ENCODE results near the gene OR51G1. TPM values are rescaled to one million over a fixed set of nuclear protein-coding genes. Genes with fewer than 3 reads are reported as not detected.

OR51G1 gene, protein sequence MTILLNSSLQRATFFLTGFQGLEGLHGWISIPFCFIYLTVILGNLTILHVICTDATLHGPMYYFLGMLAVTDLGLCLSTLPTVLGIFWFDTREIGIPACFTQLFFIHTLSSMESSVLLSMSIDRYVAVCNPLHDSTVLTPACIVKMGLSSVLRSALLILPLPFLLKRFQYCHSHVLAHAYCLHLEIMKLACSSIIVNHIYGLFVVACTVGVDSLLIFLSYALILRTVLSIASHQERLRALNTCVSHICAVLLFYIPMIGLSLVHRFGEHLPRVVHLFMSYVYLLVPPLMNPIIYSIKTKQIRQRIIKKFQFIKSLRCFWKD
- total RNA-seq (not detected), total RNA-seq (0 reads per million in 172 experiments)
- polyA plus RNA-seq (2013, experiment 1 of 2) = not detected
- not detected for polyA plus RNA-seq (2013, experiment 2 of 2)

DNA sequence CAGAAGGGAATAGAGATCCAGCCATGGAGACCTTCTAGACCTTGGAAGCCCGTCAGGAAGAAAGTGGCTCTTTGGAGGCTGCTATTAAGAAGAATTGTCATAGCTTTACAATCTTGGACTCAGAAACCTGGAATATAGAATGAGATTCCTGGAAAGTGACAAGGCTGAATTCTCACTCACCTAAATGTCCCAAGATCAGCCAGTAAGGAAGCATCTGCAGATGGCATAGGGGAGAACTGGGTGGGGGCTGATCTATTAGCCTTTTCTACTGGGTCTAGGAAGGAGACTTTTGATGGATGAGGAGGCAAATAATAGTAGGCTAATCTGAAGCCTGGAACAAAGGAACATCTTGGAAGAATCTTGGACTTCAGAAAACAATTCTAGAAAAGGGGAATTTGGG is at the start of gene OR51G1:
OR51G1 (minus strand) TSS at position 101 of the 400 bp plus-strand sequence; CDS start at position 101, 0 bp downstream.
- TF ChIP-seq, protein P1, sequence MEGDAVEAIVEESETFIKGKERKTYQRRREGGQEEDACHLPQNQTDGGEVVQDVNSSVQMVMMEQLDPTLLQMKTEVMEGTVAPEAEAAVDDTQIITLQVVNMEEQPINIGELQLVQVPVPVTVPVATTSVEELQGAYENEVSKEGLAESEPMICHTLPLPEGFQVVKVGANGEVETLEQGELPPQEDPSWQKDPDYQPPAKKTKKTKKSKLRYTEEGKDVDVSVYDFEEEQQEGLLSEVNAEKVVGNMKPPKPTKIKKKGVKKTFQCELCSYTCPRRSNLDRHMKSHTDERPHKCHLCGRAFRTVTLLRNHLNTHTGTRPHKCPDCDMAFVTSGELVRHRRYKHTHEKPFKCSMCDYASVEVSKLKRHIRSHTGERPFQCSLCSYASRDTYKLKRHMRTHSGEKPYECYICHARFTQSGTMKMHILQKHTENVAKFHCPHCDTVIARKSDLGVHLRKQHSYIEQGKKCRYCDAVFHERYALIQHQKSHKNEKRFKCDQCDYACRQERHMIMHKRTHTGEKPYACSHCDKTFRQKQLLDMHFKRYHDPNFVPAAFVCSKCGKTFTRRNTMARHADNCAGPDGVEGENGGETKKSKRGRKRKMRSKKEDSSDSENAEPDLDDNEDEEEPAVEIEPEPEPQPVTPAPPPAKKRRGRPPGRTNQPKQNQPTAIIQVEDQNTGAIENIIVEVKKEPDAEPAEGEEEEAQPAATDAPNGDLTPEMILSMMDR (IDR thresholded peaks at IDR 0.05) = no peak
- intact Hi-C loops (cut with DNase I, micrococcal nuclease) = no loop called here
- H3K4me1 ChIP-seq (ENCODE audit: insufficient read depth, low read length) = no peaks in the 10 kb centered on the region
- H3K27ac Mint-ChIP-seq = no peak within 1 kb of the TSS
- no peaks in the 10 kb centered on the region for H3K36me3 ChIP-seq (ENCODE audit: insufficient read depth, low read length)
- H3K27ac ChIP-seq (ENCODE audit: low read depth in 1 of 2, low read length in 2 of 2) = no peak within 1 kb of the TSS
- H3K4me1 Mint-ChIP-seq (ENCODE audit: low read depth) = no peaks in the 10 kb centered on the region
- H3K36me3 Mint-ChIP-seq (ENCODE audit: low read depth) = no peaks in the 10 kb centered on the region
- ATAC-seq (ENCODE audit: poor library complexity) (no peak), DNase-seq (no peak)
- H3K9me3 Mint-ChIP-seq = no peaks in the 10 kb centered on the region
- H3K4me3 Mint-ChIP-seq = no peak within 1 kb of the TSS
- no peaks in the 10 kb centered on the region for H3K27me3 ChIP-seq (ENCODE audit: control insufficient read depth in 1 of 2, insufficient read depth in 2 of 2, low read length in 2 of 2)
- peaks cover 0 to 4% of the 10 kb centered on the region in 2 experiments for H3K9me3 ChIP-seq (ENCODE audit: control insufficient read depth in 1 of 2, insufficient read depth in 1 of 2, low read length in 2 of 2)
- no peak within 1 kb of the TSS for H3K4me3 ChIP-seq (ENCODE audit: low read length)
- POLR2A ChIA-PET = no interaction called here
- CTCF ChIA-PET = no interaction called here
- peaks cover 8% of the 10 kb centered on the region for H3K27me3 Mint-ChIP-seq

- intact Hi-C loops (cut with DNase I, micrococcal nuclease) = no loop called here
- no peaks in the 10 kb centered on the region for H3K36me3 ChIP-seq (ENCODE audit: insufficient read depth, low read length)
- H3K27ac Mint-ChIP-seq = no peak overlapping the region
- H3K4me1 ChIP-seq (ENCODE audit: insufficient read depth, low read length) = no peaks in the 10 kb centered on the region
- H3K4me3 Mint-ChIP-seq = no peak overlapping the region
- ChIA-PET POLR2A (no interaction called here), CTCF (no interaction called here)
- no peak for ATAC-seq (ENCODE audit: poor library complexity)
- TF ChIP-seq, protein P1 (IDR thresholded peaks at IDR 0.05) = no peak
- H3K27ac ChIP-seq (ENCODE audit: low read depth in 1 of 2, low read length in 2 of 2) = no peak overlapping the region
- H3K4me3 ChIP-seq (ENCODE audit: low read length) = no peak overlapping the region
- no peaks in the 10 kb centered on the region for H3K9me3 Mint-ChIP-seq
- H3K27me3 Mint-ChIP-seq = peaks cover 5% of the 10 kb centered on the region
- no peaks in the 10 kb centered on the region for H3K36me3 Mint-ChIP-seq (ENCODE audit: low read depth)
- H3K9me3 ChIP-seq (ENCODE audit: control insufficient read depth in 1 of 2, insufficient read depth in 1 of 2, low read length in 2 of 2) = peaks cover 0 to 3% of the 10 kb centered on the region in 2 experiments
- DNase-seq = no peak
- no peaks in the 10 kb centered on the region for H3K27me3 ChIP-seq (ENCODE audit: control insufficient read depth in 1 of 2, insufficient read depth in 2 of 2, low read length in 2 of 2)
- H3K4me1 Mint-ChIP-seq (ENCODE audit: low read depth) = no peaks in the 10 kb centered on the region
Observed at GRCh38 chr11:4962816-4963215, 38.7 kb upstream of the OR51G1 start.

DNA sequence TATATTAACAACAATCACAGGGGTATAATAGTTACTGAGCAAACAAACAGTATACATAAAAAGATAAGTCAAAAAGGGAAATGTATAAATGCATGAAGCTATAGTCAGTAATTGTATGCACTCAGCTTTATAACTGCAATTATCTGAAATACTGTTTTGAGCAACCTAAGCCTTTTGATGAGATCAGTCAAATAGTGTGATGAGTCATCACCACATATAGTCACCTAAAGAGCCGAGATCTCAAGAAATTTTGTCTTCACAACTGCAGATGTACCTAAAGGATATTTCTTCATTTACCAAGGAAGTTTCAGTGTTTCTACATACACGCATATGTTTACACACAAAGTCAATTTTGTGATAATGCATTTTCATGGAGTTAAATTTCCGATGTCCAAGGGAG is 36.7 kb upstream of the OR51G1 start:
- TF ChIP-seq, protein P1 (IDR thresholded peaks at IDR 0.05) = no peak
- Histone ChIP-seq H3K4me1 (ENCODE audit: insufficient read depth, low read length) (no peaks in the 10 kb centered on the region), H3K9me3 (ENCODE audit: control insufficient read depth in 1 of 2, insufficient read depth in 1 of 2, low read length in 2 of 2) (peaks cover 0 to 3% of the 10 kb centered on the region in 2 experiments), H3K27ac (ENCODE audit: low read depth in 1 of 2, low read length in 2 of 2) (no peak overlapping the region), H3K36me3 (ENCODE audit: insufficient read depth, low read length) (no peaks in the 10 kb centered on the region), H3K27me3 (ENCODE audit: control insufficient read depth in 1 of 2, insufficient read depth in 2 of 2, low read length in 2 of 2) (no peaks in the 10 kb centered on the region), H3K4me3 (ENCODE audit: low read length) (no peak overlapping the region)
- ChIA-PET CTCF (no interaction called here), POLR2A (no interaction called here)
- intact Hi-C loops (cut with DNase I, micrococcal nuclease) = no loop called here
- no peak overlapping the region for H3K27ac Mint-ChIP-seq
- no peaks in the 10 kb centered on the region for H3K9me3 Mint-ChIP-seq
- ATAC-seq (ENCODE audit: poor library complexity) = no peak
- peaks cover 5% of the 10 kb centered on the region for H3K27me3 Mint-ChIP-seq
- no peak for DNase-seq
- no peak overlapping the region for H3K4me3 Mint-ChIP-seq
- no peaks in the 10 kb centered on the region for H3K4me1 Mint-ChIP-seq (ENCODE audit: low read depth)
- H3K36me3 Mint-ChIP-seq (ENCODE audit: low read depth) = no peaks in the 10 kb centered on the region

All from CD4-positive, alpha-beta T cell (primary cell).